NCI-H187 (cell line): ENCODE results near the gene WDR88.
"Not testable (repeated sequence)": the region's sequence is repeated elsewhere in the genome, so short reads cannot be mapped to it uniquely, and the experiment has no call there.

Experiments used
- DNase-seq, 2 experiments: peaks; one replicate each; lab custom pipeline; 2025; lab: John Stamatoyannopoulos, UW

WDR88 gene

GRCh38 chr19:33197591-33198000, 65.7 kb downstream of the WDR88 start:
- DNase-seq, result no peak

- DNase-seq, result no peak
Measured at GRCh38 chr19:33198169-33198568, 66.3 kb downstream of the WDR88 start.

GRCh38 chr19:33199441-33200265, 67.7 kb downstream of the WDR88 start:
- DNase-seq, result no peak

GRCh38 chr19:33201473-33201872, 69.6 kb downstream of the WDR88 start:
- DNase-seq, result no peak

GRCh38 chr19:33201886-33202545, 70.1 kb downstream of the WDR88 start:
- DNase-seq, result no peak

- no peak for DNase-seq
Measured at GRCh38 chr19:33202546-33203507, 70.9 kb downstream of the WDR88 start.

- DNase-seq, result no peak
Measured at GRCh38 chr19:33203529-33203928, 71.6 kb downstream of the WDR88 start.

- no peak for DNase-seq
Measured at GRCh38 chr19:33204136-33204973, 72.4 kb downstream of the WDR88 start.

- DNase-seq, result no peak
Measured at GRCh38 chr19:33205110-33205509, 73.2 kb downstream of the WDR88 start.

- DNase-seq, result no peak
Measured at GRCh38 chr19:33205531-33206260, 73.8 kb downstream of the WDR88 start.

- DNase-seq, result no peak
Measured at GRCh38 chr19:33206261-33207039, 74.5 kb downstream of the WDR88 start.

- no peak for DNase-seq
Measured at GRCh38 chr19:33207040-33207620, 75.2 kb downstream of the WDR88 start.

- no peak for DNase-seq
Measured at GRCh38 chr19:33207903-33208302, 76.0 kb downstream of the WDR88 start.

- DNase-seq, result no peak
Measured at GRCh38 chr19:33208371-33208895, 76.5 kb downstream of the WDR88 start.

- no peak for DNase-seq
Measured at GRCh38 chr19:33208904-33209849, 77.3 kb downstream of the WDR88 start.

GRCh38 chr19:33209850-33210230, 77.9 kb downstream of the WDR88 start:
- not testable (repeated sequence) for DNase-seq

GRCh38 chr19:33210266-33210940, 78.5 kb downstream of the WDR88 start:
- DNase-seq, result no peak
